ENCODE measurements around the gene STX2.
"Not testable (repeated sequence)": the region's sequence is repeated elsewhere in the genome, so short reads cannot be mapped to it uniquely, and the experiment has no call there.

The STX2 gene

GRCh38 chr12:130795906-130796305, 43.1 kb downstream of the STX2 start:
- no peak for DNase-seq

- DNase-seq = no peak
Measured at GRCh38 chr12:130793554-130793849, 45.5 kb downstream of the STX2 start.

- no peak for DNase-seq
Measured at GRCh38 chr12:130792821-130793553, 46.1 kb downstream of the STX2 start.

- DNase-seq = no peak
Measured at GRCh38 chr12:130791629-130792028, 47.4 kb downstream of the STX2 start.

GRCh38 chr12:130788515-130788914, 50.5 kb downstream of the STX2 start:
- DNase-seq = no peak

- no peak for DNase-seq
Measured at GRCh38 chr12:130787445-130788410, 51.3 kb downstream of the STX2 start.

GRCh38 chr12:130787041-130787440, 52.0 kb downstream of the STX2 start:
- DNase-seq = no peak

- DNase-seq = no peak
Measured at GRCh38 chr12:130783110-130783715, 55.8 kb downstream of the STX2 start.

GRCh38 chr12:130782245-130782644, 56.8 kb downstream of the STX2 start:
- not testable (repeated sequence) for DNase-seq

GRCh38 chr12:130780880-130781575, 58.0 kb downstream of the STX2 start:
- DNase-seq = no peak

GRCh38 chr12:130780325-130780724, 58.7 kb downstream of the STX2 start:
- DNase-seq = no peak

GRCh38 chr12:130778776-130779175, 60.3 kb downstream of the STX2 start:
- no peak for DNase-seq

- DNase-seq = no peak
Measured at GRCh38 chr12:130776857-130777339, 62.2 kb downstream of the STX2 start.

GRCh38 chr12:130775953-130776856, 62.8 kb downstream of the STX2 start:
- DNase-seq = peak; percentile 81

- no peak for DNase-seq
Measured at GRCh38 chr12:130770413-130771028, 68.5 kb downstream of the STX2 start.

- DNase-seq = no peak
Measured at GRCh38 chr12:130768120-130768519, 70.9 kb downstream of the STX2 start.

- no peak for DNase-seq
Measured at GRCh38 chr12:130766470-130766869, 72.6 kb downstream of the STX2 start.

- no peak for DNase-seq
Measured at GRCh38 chr12:130765186-130765659, 73.8 kb downstream of the STX2 start.

GRCh38 chr12:130764475-130765185, 74.4 kb downstream of the STX2 start:
- peak; percentile 72 for DNase-seq

- DNase-seq = no peak
Measured at GRCh38 chr12:130764073-130764472, 75.0 kb downstream of the STX2 start.

- no peak for DNase-seq
Measured at GRCh38 chr12:130762319-130762675, 76.8 kb downstream of the STX2 start.

All from activated CD8-positive, alpha-beta memory T cell treated with anti-CD3 and anti-CD28 coated beads, Interleukin-2, amount 50 U/mL, for 48 hours (primary cell).